GM12865 (cell line): ENCODE results near the gene ZBTB45.
A peak's percentile ranks its signal among the peaks of the same experiment; 100 is the strongest.

Experiments used
- DNase-seq: peaks from one replicate; pipeline ENCODE4 v3.0.0; 2010; ENCODE audit warnings: low read depth
- H3K4me3 ChIP-seq: 2 replicates; pipeline ENCODE4 v1.5.1; 2011; ENCODE audit warnings: mild to moderate bottlenecking, low read depth, low read length, control low read depth
- CTCF ChIP-seq: IDR thresholded peaks from 2 replicates; pipeline ENCODE4 v1.5.1; 2011; ENCODE audit warnings: low read length, control low read depth, low read depth, inconsistent platforms; ENCODE audit not compliant: insufficient read depth; ENCODE audit errors: missing control alignments

ZBTB45 gene

GRCh38 chr19:58482372-58482771, 37.2 kb downstream of the ZBTB45 start:
- no peak for DNase-seq
- H3K4me3 ChIP-seq: no peak overlapping the region
- TF ChIP-seq CTCF: no peak

- no peak overlapping the region for H3K4me3 ChIP-seq
- DNase-seq: no peak
- TF ChIP-seq CTCF: no peak
Measured at GRCh38 chr19:58480831-58481230, 38.8 kb downstream of the ZBTB45 start.

- H3K4me3 ChIP-seq: no peak overlapping the region
Measured at GRCh38 chr19:58480481-58480830, 39.2 kb downstream of the ZBTB45 start.

GRCh38 chr19:58479736-58480480, 39.7 kb downstream of the ZBTB45 start:
- H3K4me3 ChIP-seq: no peak overlapping the region
- no peak for DNase-seq
- TF ChIP-seq CTCF: no peak

More at GRCh38 chr19:58480481-58480830, 39.2 kb downstream of the ZBTB45 start:
- no peak for TF ChIP-seq CTCF
- DNase-seq: no peak

GRCh38 chr19:58479303-58479702, 40.3 kb downstream of the ZBTB45 start:
- DNase-seq: no peak
- TF ChIP-seq CTCF: no peak

GRCh38 chr19:58477871-58478270, 41.7 kb downstream of the ZBTB45 start:
- H3K4me3 ChIP-seq: no peak overlapping the region
- no peak for DNase-seq
- TF ChIP-seq CTCF: no peak

More at GRCh38 chr19:58479303-58479702, 40.3 kb downstream of the ZBTB45 start:
- no peak overlapping the region for H3K4me3 ChIP-seq

- H3K4me3 ChIP-seq: peak overlapping the region; percentile 89; the same call in 1 of the 2 replicates
- no peak for DNase-seq
- no peak for TF ChIP-seq CTCF
Measured at GRCh38 chr19:58477130-58477529, 42.5 kb downstream of the ZBTB45 start.
